UCSD-AML1 (cell line): Measurements from ENCODE around the gene CDKN2AIP.
A peak's percentile ranks its signal among the peaks of the same experiment; 100 is the strongest.

Source experiments
- DNase-seq: peaks from one replicate; lab custom pipeline; 2025; ENCODE audit not compliant: unreplicated experiment; lab: John Stamatoyannopoulos, UW

The CDKN2AIP gene, protein sequence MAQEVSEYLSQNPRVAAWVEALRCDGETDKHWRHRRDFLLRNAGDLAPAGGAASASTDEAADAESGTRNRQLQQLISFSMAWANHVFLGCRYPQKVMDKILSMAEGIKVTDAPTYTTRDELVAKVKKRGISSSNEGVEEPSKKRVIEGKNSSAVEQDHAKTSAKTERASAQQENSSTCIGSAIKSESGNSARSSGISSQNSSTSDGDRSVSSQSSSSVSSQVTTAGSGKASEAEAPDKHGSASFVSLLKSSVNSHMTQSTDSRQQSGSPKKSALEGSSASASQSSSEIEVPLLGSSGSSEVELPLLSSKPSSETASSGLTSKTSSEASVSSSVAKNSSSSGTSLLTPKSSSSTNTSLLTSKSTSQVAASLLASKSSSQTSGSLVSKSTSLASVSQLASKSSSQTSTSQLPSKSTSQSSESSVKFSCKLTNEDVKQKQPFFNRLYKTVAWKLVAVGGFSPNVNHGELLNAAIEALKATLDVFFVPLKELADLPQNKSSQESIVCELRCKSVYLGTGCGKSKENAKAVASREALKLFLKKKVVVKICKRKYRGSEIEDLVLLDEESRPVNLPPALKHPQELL

DNA sequence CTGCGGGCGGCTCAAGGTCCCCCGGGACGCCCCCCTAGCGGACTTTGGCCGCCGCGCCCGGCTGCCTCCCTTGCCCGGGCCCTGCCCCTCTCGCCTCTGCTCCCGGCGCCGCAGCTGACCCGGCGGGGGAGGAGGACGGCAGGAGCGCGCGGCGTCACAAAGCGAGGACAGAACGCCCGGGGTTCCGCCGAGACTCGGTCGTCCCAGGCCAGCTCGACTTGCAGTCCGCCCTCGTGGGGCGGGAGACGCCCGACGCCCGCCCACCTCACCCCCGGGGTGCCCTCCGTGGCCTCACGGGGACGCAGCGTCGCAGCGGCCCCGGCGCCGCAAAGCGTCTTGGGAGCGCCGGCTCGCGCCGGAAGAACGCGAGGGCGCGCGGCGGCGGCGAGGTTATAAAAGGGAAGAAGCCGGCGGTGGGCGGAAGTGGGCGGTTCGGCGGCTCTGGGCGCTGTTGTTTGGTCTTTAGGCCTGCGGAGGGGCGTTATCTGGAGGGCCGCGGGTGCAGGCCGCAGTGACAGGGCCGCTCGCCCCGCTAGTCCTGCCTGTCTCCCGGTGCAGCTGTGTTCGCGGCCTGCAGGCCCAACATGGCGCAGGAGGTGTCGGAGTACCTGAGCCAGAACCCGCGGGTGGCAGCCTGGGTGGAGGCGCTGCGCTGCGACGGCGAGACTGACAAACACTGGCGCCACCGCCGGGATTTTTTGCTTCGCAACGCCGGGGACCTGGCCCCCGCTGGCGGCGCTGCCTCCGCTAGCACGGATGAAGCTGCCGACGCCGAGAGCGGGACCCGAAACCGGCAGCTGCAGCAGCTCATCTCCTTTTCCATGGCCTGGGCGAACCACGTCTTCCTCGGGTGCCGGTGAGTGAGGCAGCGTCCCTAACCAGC lies at the start of gene CDKN2AIP:
TSS of gene CDKN2AIP (plus strand) at position 423 of the 883 bp plus-strand sequence. CDS start at position 585, 162 bp downstream.
- peak; percentile 97 for DNase-seq

- no peak for DNase-seq
Observed at GRCh38 chr4:183395395-183395794, 49.0 kb upstream of the CDKN2AIP start.

GRCh38 chr4:183396227-183396637 lies 48.2 kb upstream of the CDKN2AIP start:
- DNase-seq: no peak

GRCh38 chr4:183397741-183398297 lies 46.6 kb upstream of the CDKN2AIP start:
- DNase-seq: no peak

DNA sequence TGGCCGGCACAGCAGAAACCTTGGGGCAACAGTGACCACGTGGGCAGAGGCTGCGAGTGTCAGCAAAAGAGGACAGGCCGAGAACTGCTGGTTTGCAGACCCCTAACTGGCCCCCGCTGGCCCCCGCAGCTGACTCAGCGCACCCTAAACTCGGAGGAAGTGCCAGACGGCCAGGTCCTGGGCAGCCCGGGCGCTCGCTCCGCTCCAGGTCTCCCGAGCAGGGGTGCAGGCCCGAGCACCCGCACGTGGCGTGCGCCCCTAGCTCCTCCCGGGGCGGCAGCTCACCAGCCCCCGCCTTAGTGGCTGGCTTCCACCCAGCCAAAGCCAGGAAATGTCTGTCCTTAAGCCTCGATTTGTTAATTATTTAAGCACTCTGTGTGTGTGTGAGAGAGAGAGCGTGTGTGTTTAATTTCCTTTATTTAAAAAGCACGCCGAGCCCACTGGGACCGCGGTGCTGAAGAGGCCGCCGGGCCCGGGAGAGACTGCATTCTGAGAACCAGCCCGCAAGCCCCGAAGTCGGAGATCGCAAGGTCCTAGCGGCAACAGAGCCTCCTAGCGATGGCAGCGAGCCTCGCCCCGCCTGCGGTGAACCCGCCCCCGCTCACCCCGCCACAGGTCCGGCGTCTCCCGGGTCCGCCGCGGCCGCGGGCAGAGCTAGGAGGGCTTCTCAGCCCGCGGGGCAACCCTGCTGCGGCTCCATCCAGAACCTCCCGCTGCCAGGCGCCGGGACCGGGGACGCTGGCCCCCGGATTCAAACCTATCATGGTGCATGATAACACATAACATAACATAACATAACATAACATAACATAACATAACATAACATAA lies 45.9 kb upstream of the CDKN2AIP start:
- DNase-seq: peak; percentile 80

DNA sequence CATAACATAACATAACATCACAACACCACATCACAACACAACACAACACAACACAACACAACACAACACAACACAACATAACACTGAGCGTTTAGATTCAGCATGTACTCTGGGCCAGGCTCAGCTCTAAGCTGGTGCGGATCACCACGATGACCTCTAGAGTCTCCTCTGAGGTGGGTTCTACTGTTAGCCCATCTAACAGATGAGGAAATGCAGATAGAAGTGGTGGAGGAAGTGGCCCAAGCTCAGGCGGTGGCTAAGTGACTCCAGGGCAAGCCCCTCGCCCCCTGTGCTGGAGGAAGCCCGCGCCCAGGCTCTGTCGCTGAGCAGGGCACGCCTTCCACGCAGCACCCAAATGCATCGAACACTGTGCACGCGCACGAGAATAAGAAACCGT lies 45.3 kb upstream of the CDKN2AIP start:
- DNase-seq: peak; percentile 40

GRCh38 chr4:183399616-183400015 lies 44.8 kb upstream of the CDKN2AIP start:
- DNase-seq: no peak

- DNase-seq: no peak
Observed at GRCh38 chr4:183400035-183400434, 44.4 kb upstream of the CDKN2AIP start.

GRCh38 chr4:183401473-183401872 lies 43.0 kb upstream of the CDKN2AIP start:
- DNase-seq: no peak

GRCh38 chr4:183402771-183403170 lies 41.7 kb upstream of the CDKN2AIP start:
- no peak for DNase-seq

- DNase-seq: no peak
Observed at GRCh38 chr4:183403486-183403885, 41.0 kb upstream of the CDKN2AIP start.

DNA sequence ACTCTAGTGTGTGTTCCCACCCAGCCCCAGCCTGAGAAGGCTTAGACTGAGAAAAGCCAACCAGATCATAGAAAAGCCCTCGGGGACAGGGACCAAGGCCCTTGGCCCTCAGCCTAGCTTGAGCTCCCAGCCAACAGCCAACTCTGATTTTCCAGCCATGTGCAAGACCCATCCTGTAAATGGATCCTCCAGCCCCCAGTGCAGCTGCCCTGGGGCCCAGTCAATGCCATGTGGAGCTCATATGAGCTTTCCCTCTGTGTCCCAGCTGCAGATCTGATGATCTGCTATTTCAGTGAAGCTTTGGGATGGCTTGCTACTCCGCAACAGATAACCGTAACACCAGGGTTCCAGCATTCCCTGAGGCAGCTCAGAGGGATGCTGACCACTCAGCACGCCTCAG lies 40.5 kb upstream of the CDKN2AIP start:
- no peak for DNase-seq

- DNase-seq: no peak
Observed at GRCh38 chr4:183405303-183405702, 39.1 kb upstream of the CDKN2AIP start.

GRCh38 chr4:183407128-183407585 lies 37.3 kb upstream of the CDKN2AIP start:
- peak; percentile 88 for DNase-seq

GRCh38 chr4:183407635-183408464 lies 36.6 kb upstream of the CDKN2AIP start:
- no peak for DNase-seq

- DNase-seq: no peak
Observed at GRCh38 chr4:183408796-183409195, 35.6 kb upstream of the CDKN2AIP start.

DNA sequence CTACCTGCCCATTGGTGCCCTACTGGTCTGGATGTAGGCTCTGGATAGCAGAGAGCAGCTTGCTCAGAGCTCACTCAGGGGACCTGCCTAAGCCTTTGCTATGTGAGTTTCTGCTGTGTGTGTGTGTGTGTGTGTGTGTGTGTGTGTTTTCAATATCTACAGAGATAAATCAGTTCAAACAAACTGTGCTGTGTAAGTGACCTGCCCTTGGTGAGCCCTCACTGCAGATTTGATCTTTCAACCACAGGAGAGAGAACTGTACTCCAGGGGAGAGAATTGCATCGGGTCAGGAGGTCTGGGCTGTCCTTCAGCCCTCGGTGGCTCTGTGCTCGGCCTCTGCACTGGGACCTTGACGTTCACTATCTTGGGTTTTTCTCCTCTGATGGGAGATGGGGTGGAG lies 35.0 kb upstream of the CDKN2AIP start:
- no peak for DNase-seq

GRCh38 chr4:183409934-183410333 lies 34.5 kb upstream of the CDKN2AIP start:
- no peak for DNase-seq

GRCh38 chr4:183411291-183411861 lies 33.1 kb upstream of the CDKN2AIP start:
- no peak for DNase-seq
